ENCODE measurements around the gene NBPF6. TPM values are rescaled to one million over a fixed set of nuclear protein-coding genes. Genes with fewer than 3 reads are reported as not detected.
"Not testable (repeated sequence)": the region's sequence is repeated elsewhere in the genome, so short reads cannot be mapped to it uniquely, and the experiment has no call there.

NBPF6 gene
- total RNA-seq, 1 donor from 2014 or later: not detected

GRCh38 chr1:108466166-108466565 lies 16.0 kb downstream of the NBPF6 start:
- not testable (repeated sequence) for H3K4me1 Mint-ChIP-seq (ENCODE audit: low read depth); H3K4me3 Mint-ChIP-seq (ENCODE audit: unreplicated experiment)

GRCh38 chr1:108467155-108467554 lies 17.0 kb downstream of the NBPF6 start:
- H3K4me3 Mint-ChIP-seq (ENCODE audit: unreplicated experiment); H3K9me3 Mint-ChIP-seq (ENCODE audit: low read depth): not testable (repeated sequence)

More at GRCh38 chr1:108466166-108466565, 16.0 kb downstream of the NBPF6 start:
- H3K27me3 Mint-ChIP-seq (ENCODE audit: low read depth); H3K27ac Mint-ChIP-seq (ENCODE audit: unreplicated experiment); H3K36me3 Mint-ChIP-seq (ENCODE audit: low read depth); DNase-seq (ENCODE audit: low spot score); H3K9me3 Mint-ChIP-seq (ENCODE audit: low read depth): not testable (repeated sequence)

GRCh38 chr1:108470750-108471149 lies 20.6 kb downstream of the NBPF6 start:
- not testable (repeated sequence) for H3K9me3 Mint-ChIP-seq (ENCODE audit: low read depth); H3K27ac Mint-ChIP-seq (ENCODE audit: unreplicated experiment)
- peaks cover 24% of the 10 kb centered on the region for H3K27me3 Mint-ChIP-seq (ENCODE audit: low read depth)

More at GRCh38 chr1:108467155-108467554, 17.0 kb downstream of the NBPF6 start:
- H3K36me3 Mint-ChIP-seq (ENCODE audit: low read depth); H3K27me3 Mint-ChIP-seq (ENCODE audit: low read depth); DNase-seq (ENCODE audit: low spot score); H3K27ac Mint-ChIP-seq (ENCODE audit: unreplicated experiment); H3K4me1 Mint-ChIP-seq (ENCODE audit: low read depth): not testable (repeated sequence)

GRCh38 chr1:108474516-108474915 lies 24.4 kb downstream of the NBPF6 start:
- peaks cover 19% of the 10 kb centered on the region for H3K27me3 Mint-ChIP-seq (ENCODE audit: low read depth)
- H3K9me3 Mint-ChIP-seq (ENCODE audit: low read depth): peaks cover 17% of the 10 kb centered on the region
- not testable (repeated sequence) for H3K27ac Mint-ChIP-seq (ENCODE audit: unreplicated experiment); H3K4me3 Mint-ChIP-seq (ENCODE audit: unreplicated experiment); H3K4me1 Mint-ChIP-seq (ENCODE audit: low read depth); H3K36me3 Mint-ChIP-seq (ENCODE audit: low read depth); DNase-seq (ENCODE audit: low spot score)

More at GRCh38 chr1:108470750-108471149, 20.6 kb downstream of the NBPF6 start:
- not testable (repeated sequence) for H3K36me3 Mint-ChIP-seq (ENCODE audit: low read depth); DNase-seq (ENCODE audit: low spot score); H3K4me3 Mint-ChIP-seq (ENCODE audit: unreplicated experiment); H3K4me1 Mint-ChIP-seq (ENCODE audit: low read depth)

- Mint-ChIP-seq H3K9me3 (ENCODE audit: low read depth) (peaks cover 22% of the 10 kb centered on the region), H3K27ac (ENCODE audit: unreplicated experiment) (no peak overlapping the region), H3K4me3 (ENCODE audit: unreplicated experiment) (no peak overlapping the region), H3K4me1 (ENCODE audit: low read depth) (no peaks in the 10 kb centered on the region), H3K27me3 (ENCODE audit: low read depth) (peaks cover 12% of the 10 kb centered on the region), H3K36me3 (ENCODE audit: low read depth) (peaks cover 2% of the 10 kb centered on the region)
- DNase-seq (ENCODE audit: low spot score): no peak
- TF ChIP-seq CTCF (IDR thresholded peaks at IDR 0.05): no peak
These were observed 28.4 kb downstream of the NBPF6 start for GRCh38 chr1:108478429-108479015.

GRCh38 chr1:108482708-108483107 lies 32.6 kb downstream of the NBPF6 start:
- no peak overlapping the region for H3K27ac Mint-ChIP-seq (ENCODE audit: unreplicated experiment)
- peaks cover 31% of the 10 kb centered on the region for H3K9me3 Mint-ChIP-seq (ENCODE audit: low read depth)
- no peak for TF ChIP-seq CTCF (IDR thresholded peaks at IDR 0.05)
- H3K27me3 Mint-ChIP-seq (ENCODE audit: low read depth): no peaks in the 10 kb centered on the region
- no peak overlapping the region for H3K4me3 Mint-ChIP-seq (ENCODE audit: unreplicated experiment)
- DNase-seq (ENCODE audit: low spot score): no peak
- no peaks in the 10 kb centered on the region for H3K4me1 Mint-ChIP-seq (ENCODE audit: low read depth)
- peaks cover 2% of the 10 kb centered on the region for H3K36me3 Mint-ChIP-seq (ENCODE audit: low read depth)

GRCh38 chr1:108485990-108486389 lies 35.8 kb downstream of the NBPF6 start:
- not testable (repeated sequence) for H3K27me3 Mint-ChIP-seq (ENCODE audit: low read depth); H3K36me3 Mint-ChIP-seq (ENCODE audit: low read depth); DNase-seq (ENCODE audit: low spot score); H3K27ac Mint-ChIP-seq (ENCODE audit: unreplicated experiment); H3K4me1 Mint-ChIP-seq (ENCODE audit: low read depth); H3K4me3 Mint-ChIP-seq (ENCODE audit: unreplicated experiment)
- peaks cover 13% of the 10 kb centered on the region for H3K9me3 Mint-ChIP-seq (ENCODE audit: low read depth)

- not testable (repeated sequence) for DNase-seq (ENCODE audit: low spot score); H3K4me3 Mint-ChIP-seq (ENCODE audit: unreplicated experiment); H3K4me1 Mint-ChIP-seq (ENCODE audit: low read depth); H3K27me3 Mint-ChIP-seq (ENCODE audit: low read depth); H3K27ac Mint-ChIP-seq (ENCODE audit: unreplicated experiment); H3K36me3 Mint-ChIP-seq (ENCODE audit: low read depth)
- peaks cover 13% of the 10 kb centered on the region for H3K9me3 Mint-ChIP-seq (ENCODE audit: low read depth)
These were observed 36.6 kb downstream of the NBPF6 start for GRCh38 chr1:108486707-108487106.

GRCh38 chr1:108495008-108495407 lies 44.9 kb downstream of the NBPF6 start:
- H3K27me3 Mint-ChIP-seq (ENCODE audit: low read depth); H3K9me3 Mint-ChIP-seq (ENCODE audit: low read depth); H3K4me3 Mint-ChIP-seq (ENCODE audit: unreplicated experiment); H3K36me3 Mint-ChIP-seq (ENCODE audit: low read depth); H3K4me1 Mint-ChIP-seq (ENCODE audit: low read depth); DNase-seq (ENCODE audit: low spot score); H3K27ac Mint-ChIP-seq (ENCODE audit: unreplicated experiment): not testable (repeated sequence)

- H3K27me3 Mint-ChIP-seq (ENCODE audit: low read depth); H3K4me3 Mint-ChIP-seq (ENCODE audit: unreplicated experiment); H3K4me1 Mint-ChIP-seq (ENCODE audit: low read depth); H3K27ac Mint-ChIP-seq (ENCODE audit: unreplicated experiment); H3K36me3 Mint-ChIP-seq (ENCODE audit: low read depth); H3K9me3 Mint-ChIP-seq (ENCODE audit: low read depth); DNase-seq (ENCODE audit: low spot score): not testable (repeated sequence)
These were observed 46.7 kb downstream of the NBPF6 start for GRCh38 chr1:108496856-108497255.
